Measurements from ENCODE around the gene DNAAF8.
A peak's percentile ranks its signal among the peaks of the same experiment; 100 is the strongest.
"Not testable (repeated sequence)": the region's sequence is repeated elsewhere in the genome, so short reads cannot be mapped to it uniquely, and the experiment has no call there.

DNAAF8 gene

DNA sequence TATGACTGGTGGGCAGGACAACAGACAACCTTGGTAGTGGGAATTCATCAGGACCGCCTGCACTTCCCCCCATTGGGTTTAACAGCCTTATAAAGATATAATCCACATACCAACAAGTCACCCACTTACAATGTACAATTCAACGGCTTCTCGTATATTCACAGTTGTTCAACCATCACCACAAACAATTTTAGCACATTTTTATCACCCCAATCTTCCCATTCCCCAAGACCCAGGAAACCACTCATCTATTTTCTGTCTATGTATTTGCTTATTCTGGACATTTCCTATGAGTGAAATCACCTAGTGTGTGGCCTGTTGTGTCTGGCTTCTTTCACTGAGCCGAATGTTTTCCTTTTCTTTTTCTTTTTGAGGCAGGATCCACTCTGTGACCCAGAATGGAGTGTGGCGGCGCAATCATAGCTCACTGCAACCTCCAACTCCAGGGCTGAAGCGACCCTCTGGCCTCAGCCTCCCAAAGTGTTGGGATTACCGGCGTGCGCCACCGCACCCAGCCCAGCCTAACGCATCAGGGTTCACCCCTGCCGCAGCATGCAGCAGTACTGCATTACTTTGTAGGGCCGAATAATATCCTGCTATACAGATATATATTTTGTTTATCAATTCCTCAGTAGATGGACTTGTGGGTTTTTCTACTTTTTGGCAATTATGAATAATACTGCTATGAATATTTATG is 11.1 kb upstream of the DNAAF8 start:
- no peak for DNase-seq (ENCODE audit: low read depth, low spot score)

DNA sequence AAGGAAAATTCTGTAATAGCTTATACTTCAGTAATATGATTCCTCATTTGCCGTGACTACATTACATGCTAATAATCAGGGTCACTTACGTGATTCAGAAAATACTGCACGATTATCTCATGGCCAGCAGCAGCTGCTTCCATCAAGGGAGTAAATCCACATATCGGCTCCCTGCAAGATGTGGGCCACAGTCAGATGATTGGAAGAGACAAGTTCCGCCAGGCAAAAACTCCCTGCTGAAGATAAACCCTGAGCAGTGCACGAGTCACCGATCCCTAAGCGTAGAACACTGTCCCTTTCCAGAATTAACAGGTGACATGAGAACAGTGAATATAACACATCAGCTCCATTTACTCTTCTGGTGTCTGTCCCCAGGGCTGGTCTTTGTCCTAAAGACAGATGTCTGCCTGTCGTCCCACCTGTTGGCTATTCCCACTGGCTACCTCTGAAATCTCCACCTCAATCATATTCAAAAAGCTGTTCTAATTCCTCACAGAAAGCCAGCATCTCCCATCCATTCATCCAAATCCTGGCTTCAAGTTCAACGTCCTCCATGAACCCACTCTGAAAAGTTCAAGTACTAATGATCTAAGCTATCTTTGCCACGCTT is 9.6 kb upstream of the DNAAF8 start:
- DNase-seq (ENCODE audit: low read depth, low spot score): no peak

DNA sequence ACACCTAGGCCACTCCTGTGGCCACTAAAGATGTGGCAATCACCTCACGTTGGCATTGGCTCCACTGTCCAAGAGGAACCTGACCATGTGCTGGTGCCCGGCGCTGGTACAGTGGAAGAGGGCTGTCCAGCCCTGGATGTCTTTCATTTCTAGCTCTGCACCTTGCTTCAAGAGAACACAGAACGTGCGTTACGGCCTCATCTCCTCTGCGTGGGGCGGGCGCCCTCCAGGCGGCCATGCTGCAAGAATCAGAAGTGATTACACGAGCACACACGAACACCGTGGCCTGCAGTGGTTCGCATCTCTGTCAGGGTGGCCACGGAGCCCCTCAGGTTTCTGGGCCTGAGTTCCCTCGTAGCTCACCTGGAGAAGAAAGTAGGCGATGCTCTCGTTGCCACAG is 7.7 kb upstream of the DNAAF8 start:
- no peak for DNase-seq (ENCODE audit: low read depth, low spot score)

DNA sequence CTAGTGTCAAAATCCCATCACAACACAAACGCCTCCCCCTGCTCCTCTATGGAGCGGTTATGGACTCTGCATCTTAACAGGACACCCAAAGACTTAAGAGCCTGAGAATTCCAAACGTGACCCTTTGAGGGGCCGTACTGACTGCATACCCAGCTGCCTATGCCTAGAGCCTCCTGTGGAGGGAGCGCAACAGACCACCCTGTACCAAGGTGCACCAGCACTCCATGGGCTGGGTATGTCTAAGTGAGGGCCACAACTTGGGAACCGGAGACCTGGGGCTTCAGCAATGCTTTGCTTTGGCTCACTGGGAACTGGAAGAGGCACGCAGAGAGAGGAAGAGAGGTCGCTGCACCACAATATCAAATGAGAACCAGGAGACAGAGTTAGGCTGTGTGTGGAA is 5.7 kb upstream of the DNAAF8 start:
- DNase-seq (ENCODE audit: low read depth, low spot score): no peak

DNA sequence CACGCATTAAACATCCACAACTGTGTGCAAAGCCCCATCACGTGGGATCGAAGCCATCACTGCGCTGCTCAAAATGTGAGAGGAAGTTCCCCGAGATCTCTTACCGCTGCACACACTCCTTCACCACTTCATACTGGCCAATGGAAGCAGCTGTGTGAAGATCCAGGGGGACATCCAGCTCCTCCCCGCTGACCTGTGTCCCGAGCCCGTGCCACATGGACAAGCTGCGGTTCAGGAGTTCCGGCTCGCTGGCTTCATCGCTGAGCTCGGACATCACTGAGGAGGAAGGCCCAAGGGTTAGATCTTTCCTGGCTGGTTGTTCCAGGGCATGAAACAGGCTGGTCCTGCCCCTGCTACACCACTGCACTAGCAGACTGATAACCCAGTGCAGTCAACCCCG is 4.5 kb upstream of the DNAAF8 start:
- DNase-seq (ENCODE audit: low read depth, low spot score): no peak

DNA sequence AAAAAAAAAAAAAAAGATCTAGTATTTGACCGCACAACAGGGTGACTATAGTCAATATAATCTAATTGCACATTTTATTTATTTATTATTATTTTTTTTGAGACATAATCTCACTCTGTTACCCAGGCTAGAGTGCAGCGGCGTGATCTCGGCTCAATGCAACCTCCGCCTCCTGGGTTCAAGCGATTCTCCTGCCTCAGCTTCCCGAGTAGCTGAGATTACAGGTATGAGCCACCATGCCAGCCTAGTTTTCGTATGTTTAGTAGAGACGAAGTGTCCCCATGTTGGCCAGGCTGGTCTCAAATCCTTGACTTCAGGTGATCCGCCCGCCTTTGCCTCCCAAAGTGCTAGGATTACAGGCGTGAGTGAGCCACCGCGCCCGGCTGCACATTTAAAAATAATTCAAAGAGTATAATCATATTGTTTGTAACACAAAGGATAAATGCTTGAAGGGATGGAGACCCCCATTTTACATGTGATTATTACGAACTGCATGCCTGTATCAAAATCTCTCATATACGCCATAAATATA is 1.1 kb upstream of the DNAAF8 start:
- DNase-seq (ENCODE audit: low read depth, low spot score): no peak

DNA sequence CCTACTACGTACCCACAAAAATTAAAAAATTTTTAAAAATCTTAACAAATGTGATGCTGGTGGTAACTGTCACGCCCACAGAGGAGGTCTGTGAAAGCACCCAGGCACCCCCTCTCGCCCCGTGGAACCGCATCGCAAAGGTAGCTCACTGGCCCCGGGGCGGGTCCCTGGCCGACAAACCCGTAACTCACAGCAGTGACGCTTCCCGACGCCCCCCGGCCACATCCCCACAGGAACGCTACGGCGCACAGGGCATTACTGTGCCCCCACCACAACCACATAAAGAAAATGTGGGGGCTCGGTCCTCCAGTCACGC is 632 bp upstream of the DNAAF8 start:
- no peak for DNase-seq (ENCODE audit: low read depth, low spot score)

DNA sequence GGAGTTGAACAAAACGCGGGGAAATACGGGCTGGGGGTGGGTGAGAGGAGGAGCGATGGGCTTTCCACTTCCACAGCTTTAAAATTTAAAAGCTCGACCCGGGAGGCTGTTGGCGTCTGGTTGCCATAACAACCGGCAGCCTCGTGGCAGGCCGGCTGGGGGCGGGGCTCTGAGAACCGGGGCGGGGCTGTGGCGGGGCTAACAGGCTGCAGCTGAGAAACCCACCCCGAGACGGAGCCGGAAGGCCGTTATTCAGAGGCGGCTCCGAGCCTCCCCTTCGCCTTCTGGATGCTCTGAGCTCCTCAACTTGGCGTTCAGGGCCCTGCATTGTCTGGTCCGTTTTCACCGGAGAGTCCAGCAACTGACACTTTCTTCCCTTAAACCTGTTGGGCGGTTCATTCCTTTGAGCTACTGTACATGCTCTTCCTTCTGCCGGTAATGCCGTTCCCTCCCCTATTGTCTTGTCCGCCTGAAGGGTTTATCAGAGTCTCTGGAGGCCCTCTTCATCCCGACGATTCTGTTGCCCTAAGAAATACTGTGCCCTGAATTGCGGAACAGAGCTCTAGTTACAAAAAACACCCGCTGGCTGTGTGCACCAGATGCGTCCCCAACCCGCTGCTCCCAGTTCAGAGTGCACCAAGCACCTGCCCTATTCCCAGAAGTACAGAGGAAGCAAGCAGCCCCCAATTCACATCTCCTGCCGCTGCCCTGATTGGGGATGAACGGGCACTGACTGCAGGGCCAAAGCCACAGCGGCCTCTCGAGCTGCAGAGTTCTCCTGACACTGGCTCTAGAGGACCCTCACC is 596 bp downstream of the DNAAF8 start:
- peak; percentile 95 for DNase-seq (ENCODE audit: low read depth, low spot score)

DNA sequence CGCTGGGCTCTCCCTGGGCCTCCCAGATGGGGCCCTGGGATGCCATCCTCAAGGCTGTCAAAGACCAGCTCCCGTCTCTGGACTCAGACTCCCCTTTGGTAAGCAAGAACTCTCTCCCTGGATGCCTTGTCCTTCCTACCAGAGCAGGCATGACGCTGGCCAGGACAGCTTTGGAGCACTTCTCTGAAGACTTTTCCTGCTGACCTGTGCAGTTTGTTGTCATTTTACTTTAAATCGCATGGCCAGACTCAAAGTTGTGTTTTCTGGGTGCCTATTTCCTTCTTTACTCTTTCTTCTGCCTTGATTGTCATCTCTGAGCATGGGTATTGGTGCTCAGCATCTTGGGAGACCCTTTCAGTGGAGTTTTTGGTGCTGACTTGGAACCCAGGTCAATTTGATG is 2.2 kb downstream of the DNAAF8 start:
- DNase-seq (ENCODE audit: low read depth, low spot score): no peak

DNA sequence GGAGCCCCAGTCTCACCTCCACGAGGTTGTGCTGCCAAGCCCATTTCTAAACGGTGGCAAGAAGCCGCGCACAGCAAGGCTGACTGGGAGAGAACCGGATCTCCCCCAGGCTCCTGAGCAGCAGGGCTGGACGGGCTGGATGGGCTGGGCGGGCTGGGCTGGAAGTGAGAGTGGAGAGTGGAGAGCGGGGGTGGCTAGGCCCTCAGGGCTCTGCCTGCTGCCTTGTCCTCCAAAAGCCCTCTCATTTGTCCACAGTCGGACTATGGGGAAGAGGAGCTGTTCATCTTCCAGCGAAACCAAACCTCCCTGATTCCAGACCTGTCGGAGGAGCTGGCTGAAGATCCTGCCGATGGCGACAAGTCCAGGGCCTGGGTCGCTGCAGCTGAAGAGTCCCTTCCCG is 3.2 kb downstream of the DNAAF8 start:
- DNase-seq (ENCODE audit: low read depth, low spot score): no peak

DNA sequence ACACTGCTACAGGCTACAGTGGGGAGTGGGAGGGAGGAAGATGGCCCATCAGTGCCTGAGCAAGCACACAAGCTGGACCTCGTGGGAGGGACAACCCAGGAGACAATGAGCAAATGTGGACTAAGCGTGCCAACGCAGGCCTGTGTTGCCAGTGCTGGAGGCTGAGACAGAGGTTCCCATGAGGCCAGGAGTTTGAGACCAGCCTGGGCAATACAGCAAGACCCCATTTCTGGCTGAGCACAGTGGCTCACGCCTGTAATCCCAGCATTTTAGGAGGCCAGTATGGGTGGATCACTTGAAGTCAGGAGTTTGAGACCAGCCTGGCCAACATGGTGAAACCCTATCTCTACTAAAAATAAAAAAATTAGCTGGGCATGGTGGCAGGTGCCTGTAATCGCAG is 4.0 kb downstream of the DNAAF8 start:
- DNase-seq (ENCODE audit: low read depth, low spot score): not testable (repeated sequence)

DNA sequence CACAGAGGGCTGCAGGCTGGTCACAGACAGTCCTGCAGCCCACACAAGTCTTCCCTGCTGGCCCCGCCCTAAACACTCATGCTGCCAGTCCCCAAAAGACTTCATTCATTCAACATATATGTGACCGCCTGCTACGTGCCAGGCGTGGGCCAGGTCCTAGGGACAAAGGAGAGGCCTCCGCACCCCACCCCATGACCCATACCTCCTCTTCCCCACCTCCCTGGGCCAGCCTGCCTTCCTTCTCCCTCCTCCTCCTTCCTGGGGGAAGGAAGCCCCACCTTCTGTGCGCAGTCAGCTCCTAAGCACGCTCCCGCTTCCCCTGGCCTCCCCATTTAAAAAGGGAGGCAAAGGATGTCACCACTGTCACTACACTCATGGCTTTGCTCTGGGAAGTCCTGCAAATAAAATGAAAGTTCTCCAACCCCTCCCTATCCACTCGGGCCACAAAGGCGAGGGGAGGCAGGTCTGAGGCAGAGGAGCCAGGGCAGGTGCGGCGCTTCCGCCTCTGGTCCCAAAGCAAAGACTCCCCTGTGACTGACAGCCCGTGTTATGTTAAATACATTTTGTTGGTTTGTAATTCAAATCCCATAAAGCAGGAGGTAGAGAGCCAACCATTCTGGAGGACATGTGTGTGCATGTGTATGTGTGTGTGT is 9.0 kb downstream of the DNAAF8 start:
- DNase-seq (ENCODE audit: low read depth, low spot score): no peak

DNA sequence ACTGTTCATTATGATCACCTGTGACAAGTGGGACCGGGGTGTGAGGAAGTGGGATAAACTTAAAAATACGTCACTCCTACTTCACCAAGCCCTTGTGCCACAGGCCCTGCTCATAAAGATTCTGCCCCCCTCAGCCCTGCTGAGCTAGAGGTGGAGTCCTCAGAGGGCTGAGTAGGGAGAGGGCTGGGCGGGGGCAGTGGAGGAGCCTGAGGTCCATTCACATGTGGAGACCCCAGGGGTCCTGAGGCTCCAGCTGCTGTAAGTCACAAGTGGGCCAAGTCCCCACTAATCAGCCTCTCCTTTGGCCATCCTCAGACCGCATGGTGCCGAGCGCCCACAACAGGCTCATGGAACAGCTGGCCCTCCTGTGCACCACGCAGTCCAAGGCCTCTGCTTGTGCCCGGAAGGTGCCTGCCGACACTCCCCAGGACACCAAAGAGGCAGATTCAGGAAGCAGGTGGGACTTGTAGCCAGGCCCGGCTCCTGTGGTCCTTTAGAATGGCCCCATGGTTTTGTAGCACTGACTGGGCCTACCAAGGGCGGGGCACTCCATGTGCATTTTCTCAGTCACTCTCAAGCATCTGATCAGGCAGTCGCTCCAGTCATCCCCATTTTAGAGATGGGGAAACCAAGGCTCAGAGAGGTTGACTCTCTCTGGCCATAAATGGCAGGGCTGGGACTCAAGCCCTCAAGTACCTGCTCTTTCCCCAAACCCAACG is 10.4 kb downstream of the DNAAF8 start:
- no peak for DNase-seq (ENCODE audit: low read depth, low spot score)

DNA sequence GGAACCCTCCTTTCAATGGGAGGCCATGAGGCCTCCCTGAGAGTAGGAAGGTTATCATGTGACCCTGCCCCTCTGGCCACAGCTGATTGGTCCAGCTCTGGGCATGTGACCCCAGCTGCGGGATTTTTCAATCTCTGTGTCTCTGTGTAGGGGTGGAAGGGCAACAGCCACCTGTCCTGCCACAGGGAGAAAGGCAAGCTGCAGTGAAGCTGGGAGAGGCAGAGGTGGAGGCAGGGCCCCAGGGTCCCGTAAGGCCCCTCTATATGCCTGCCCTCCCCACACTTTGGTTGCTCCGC is 10.9 kb downstream of the DNAAF8 start:
- no peak for DNase-seq (ENCODE audit: low read depth, low spot score)

DNA sequence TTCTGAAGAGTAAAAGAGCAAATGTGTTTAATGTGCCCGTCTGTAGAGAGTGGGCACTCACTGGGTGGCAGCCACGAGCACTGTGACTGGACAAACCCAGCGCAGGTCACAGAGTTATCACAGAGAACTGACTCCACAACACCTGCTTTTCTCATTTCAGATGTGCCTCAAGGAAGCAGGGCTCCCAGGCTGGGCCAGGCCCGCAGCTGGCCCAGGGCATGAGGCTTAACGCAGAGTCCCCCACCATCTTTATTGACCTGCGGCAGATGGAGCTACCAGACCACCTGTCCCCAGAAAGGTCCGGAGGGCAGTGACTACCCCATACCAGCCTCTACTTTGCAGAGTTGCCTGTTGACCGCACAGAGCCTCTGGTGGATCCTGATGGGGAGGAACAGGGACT is 11.9 kb downstream of the DNAAF8 start:
- no peak for DNase-seq (ENCODE audit: low read depth, low spot score)

DNA sequence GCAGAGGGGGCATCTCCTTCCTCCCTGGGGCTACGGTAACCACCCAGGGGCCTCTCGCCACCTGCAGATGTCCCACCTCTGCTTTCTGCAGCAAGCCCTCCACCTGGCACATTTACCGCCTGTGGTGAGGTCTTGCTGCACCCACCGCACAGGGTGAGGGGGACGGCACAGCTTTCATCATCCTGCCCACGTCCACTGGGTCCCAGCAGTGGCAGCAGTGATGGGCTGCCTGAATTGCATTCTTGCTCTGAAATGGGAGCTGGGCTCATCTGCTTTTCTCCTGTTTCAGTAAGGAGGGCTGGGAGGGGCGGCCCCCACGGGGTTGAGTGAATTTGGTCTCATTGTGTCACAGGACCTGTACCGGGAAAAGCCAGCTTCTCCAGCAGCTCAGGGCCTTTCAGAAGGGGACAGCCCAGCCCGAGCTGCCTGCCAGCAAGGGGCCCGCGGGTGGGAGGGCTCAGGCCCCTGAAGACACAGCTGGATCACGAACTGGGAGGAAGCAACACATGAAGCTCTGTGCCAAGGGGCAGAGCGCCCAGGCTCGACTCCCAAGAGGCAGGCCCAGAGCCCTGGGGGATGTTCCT is 12.7 kb downstream of the DNAAF8 start:
- no peak for DNase-seq (ENCODE audit: low read depth, low spot score)

DNA sequence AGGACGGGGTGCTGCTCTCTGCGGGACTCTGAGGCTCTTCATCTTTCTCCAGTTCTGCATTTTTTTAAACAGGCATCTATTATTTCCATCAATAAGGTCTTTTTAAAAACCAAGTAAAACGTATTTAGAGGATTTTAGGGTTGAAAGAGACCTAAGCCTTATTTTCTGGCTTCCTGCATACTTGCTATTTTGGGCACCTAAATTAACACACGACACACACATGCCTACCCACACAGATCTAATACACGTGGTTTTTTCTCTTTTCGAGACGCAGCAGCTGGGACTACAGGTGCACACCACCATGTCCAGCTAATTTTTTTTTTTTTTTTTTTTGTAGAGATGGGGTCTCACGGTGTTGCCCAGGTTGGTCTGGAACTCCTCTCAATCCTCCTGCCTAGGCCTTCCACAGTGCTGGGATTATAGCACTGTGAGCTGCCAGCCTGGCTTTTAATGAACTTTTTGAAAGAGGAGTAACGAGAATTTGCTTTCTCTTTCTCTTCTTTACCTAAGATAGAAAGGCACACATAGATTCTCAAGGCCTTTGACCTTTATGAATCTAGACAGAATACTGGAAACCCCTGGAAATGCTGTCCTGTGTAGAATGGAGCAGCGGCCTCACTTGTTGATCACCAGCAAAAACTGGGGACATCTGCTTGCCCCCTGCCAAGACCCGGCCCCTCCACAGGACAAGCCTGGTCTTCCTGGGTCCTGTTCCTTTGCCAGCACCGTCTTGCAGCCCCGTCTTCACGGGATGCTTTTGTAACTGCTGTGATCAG is 13.8 kb downstream of the DNAAF8 start:
- DNase-seq (ENCODE audit: low read depth, low spot score): no peak

DNA sequence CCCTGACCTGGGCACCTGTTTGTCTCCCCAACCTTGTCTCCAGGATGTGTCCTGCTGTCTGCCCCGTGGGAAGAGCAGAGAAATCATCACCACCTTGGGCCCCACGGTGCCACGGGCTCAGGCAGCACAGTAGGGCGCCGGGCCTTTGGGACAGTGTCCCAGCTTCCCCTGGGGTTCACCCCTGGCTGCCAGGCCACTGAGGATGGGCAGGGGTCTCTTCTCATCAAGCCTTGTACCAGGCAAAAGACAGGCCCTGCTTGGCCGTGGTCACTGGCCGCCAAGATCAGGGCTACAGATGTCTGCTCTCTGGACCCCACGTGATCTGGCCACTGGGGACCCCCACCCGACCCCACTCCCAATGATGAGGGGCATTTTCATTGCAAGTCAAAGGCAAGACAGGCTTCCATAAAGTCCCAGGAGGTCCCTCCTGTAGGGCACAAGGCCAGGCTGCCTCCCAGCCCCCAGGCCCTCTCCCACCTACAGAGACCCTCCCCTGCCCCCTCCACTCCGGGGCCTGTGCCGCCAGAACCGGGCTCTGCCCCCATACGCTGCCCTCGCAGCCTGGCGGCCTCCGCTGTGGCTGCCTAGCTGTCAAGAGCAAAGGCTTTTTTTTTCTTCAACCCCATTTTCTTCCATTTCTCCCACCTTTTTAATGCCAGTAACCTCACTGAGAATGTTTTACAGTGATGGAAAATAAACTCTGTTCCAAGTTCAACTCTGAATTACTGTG is 14.5 kb downstream of the DNAAF8 start:
- no peak for DNase-seq (ENCODE audit: low read depth, low spot score)

DNA sequence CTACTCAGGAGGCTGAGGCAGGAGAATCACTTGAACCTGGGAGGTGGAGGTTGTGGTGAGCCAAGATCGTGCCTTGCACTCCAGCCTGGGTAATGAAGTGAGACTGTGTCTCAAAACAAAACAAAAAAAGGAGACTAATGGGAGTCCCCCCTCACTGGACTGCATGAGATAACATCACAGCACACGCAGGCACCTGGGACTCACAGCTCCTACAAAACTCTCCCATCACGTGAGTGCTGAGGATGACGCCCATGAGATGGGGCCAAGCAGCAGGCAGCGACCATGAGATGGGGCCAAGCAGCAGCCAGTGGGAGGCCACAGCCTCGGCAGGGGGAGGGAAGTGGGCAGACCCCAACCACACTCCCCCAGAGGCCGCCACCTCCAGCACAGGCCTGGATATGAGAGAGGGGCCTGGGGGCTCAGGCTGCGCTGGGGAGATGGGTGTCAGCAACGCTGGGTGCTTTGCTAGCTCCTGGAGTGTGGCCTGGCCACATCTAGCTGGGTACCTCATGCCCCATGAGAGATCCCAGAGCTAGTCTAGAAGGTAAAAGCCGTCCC is 15.4 kb downstream of the DNAAF8 start:
- no peak for DNase-seq (ENCODE audit: low read depth, low spot score)

DNA sequence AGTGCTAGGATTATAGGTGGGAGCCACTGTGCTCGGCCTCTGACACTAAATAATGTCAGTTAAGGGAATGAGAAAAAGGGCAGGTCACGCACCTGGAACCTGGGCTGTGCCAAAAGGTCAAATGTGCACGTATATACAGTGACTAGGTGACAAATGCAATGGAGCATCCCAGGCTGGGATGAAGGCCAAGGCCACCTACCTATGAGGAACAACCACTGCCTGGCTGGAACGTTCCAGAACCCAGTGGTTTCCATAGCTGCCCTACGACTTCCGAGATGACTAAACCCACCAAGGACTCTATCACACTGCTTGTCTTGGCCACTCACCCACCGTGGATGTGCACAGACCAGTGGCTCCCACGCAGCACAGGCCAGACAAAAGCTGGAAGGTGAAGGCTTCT is 16.6 kb downstream of the DNAAF8 start:
- DNase-seq (ENCODE audit: low read depth, low spot score): no peak
